GM18909 (cell line): ENCODE results near the gene DYSF.

ENCODE experiments used
- ATAC-seq: cut with Tn5 transposase; IDR thresholded peaks from one replicate; pipeline ENCODE4 v1.9.1; 2021; ENCODE audit warnings: mild to moderate bottlenecking; ENCODE audit not compliant: unreplicated experiment, poor library complexity

The DYSF gene

GRCh38 chr2:71665168-71666093, 212.1 kb downstream of the DYSF start:
- ATAC-seq = no peak

GRCh38 chr2:71666094-71666474, 212.7 kb downstream of the DYSF start:
- ATAC-seq = no peak

GRCh38 chr2:71667256-71668182, 214.2 kb downstream of the DYSF start:
- ATAC-seq = no peak

GRCh38 chr2:71668326-71669057, 215.1 kb downstream of the DYSF start:
- no peak for ATAC-seq

GRCh38 chr2:71669058-71669456, 215.7 kb downstream of the DYSF start:
- no peak for ATAC-seq

GRCh38 chr2:71669628-71670429, 216.5 kb downstream of the DYSF start:
- ATAC-seq = no peak

- ATAC-seq = no peak
Observed at GRCh38 chr2:71670430-71670795, 217.1 kb downstream of the DYSF start.

GRCh38 chr2:71671203-71671854, 218.0 kb downstream of the DYSF start:
- ATAC-seq = no peak

- ATAC-seq = no peak
Observed at GRCh38 chr2:71671895-71672825, 218.8 kb downstream of the DYSF start.

- no peak for ATAC-seq
Observed at GRCh38 chr2:71672826-71673795, 219.8 kb downstream of the DYSF start.

GRCh38 chr2:71674158-71674851, 220.9 kb downstream of the DYSF start:
- no peak for ATAC-seq

- ATAC-seq = no peak
Observed at GRCh38 chr2:71675296-71675695, 221.9 kb downstream of the DYSF start.

GRCh38 chr2:71678874-71679273, 225.5 kb downstream of the DYSF start:
- no peak for ATAC-seq

GRCh38 chr2:71679491-71679890, 226.1 kb downstream of the DYSF start:
- ATAC-seq = no peak

GRCh38 chr2:71680925-71681324, 227.6 kb downstream of the DYSF start:
- no peak for ATAC-seq

GRCh38 chr2:71681626-71682025, 228.3 kb downstream of the DYSF start:
- no peak for ATAC-seq
